C4-2B (cell line): ENCODE results near the gene CTPS1.
A peak's percentile ranks its signal among the peaks of the same experiment; 100 is the strongest.

Experiments
- H3K27ac ChIP-seq: fragments of 450-650 bp; 2 replicates; pipeline ENCODE4 v1.5.1; 2017
- CTCF ChIP-seq: fragments of 450-650 bp; conservative IDR thresholded peaks from 2 replicates; pipeline ENCODE4 v1.5.1; 2017; ENCODE audit warnings: mild to moderate bottlenecking
- ZFX ChIP-seq: fragments of 450-650 bp; IDR thresholded peaks from 2 replicates; pipeline ENCODE4 v1.6.1; 2017

Gene CTPS1

GRCh38 chr1:40997096-40997495 is 17.6 kb downstream of the CTPS1 start:
- H3K27ac ChIP-seq, result no peak overlapping the region
- TF ChIP-seq CTCF (no peak), ZFX (no peak)

GRCh38 chr1:40998668-40999067 is 19.2 kb downstream of the CTPS1 start:
- H3K27ac ChIP-seq, result no peak overlapping the region
- TF ChIP-seq ZFX, result no peak
- TF ChIP-seq CTCF, result no peak

GRCh38 chr1:41003127-41003639 is 23.7 kb downstream of the CTPS1 start:
- H3K27ac ChIP-seq, result peak overlapping the region; percentile 55

GRCh38 chr1:41003640-41004220 is 24.2 kb downstream of the CTPS1 start:
- TF ChIP-seq CTCF, result peak; percentile 76
- no peak for TF ChIP-seq ZFX
- peak overlapping the region; percentile 55; the same call in 1 of the 2 replicates for H3K27ac ChIP-seq

More at GRCh38 chr1:41003127-41003639, 23.7 kb downstream of the CTPS1 start:
- TF ChIP-seq ZFX (peak; percentile 16; the same call in 1 of the 2 replicates), CTCF (no peak)

- H3K27ac ChIP-seq, result no peak overlapping the region
- TF ChIP-seq CTCF, result no peak
- no peak for TF ChIP-seq ZFX
Measured at GRCh38 chr1:41005876-41006275, 26.4 kb downstream of the CTPS1 start.

- TF ChIP-seq ZFX (no peak), CTCF (no peak)
- no peak overlapping the region for H3K27ac ChIP-seq
Measured at GRCh38 chr1:41006942-41007865, 27.7 kb downstream of the CTPS1 start.

- TF ChIP-seq ZFX (no peak), CTCF (no peak)
- H3K27ac ChIP-seq, result no peak overlapping the region
Measured at GRCh38 chr1:41009466-41009865, 30.0 kb downstream of the CTPS1 start.
